ENCODE results near the gene CAMTA1. TPM values are rescaled to one million over a fixed set of nuclear protein-coding genes. Genes with fewer than 3 reads are reported as not detected.

Gene CAMTA1
- total RNA-seq, 1 donor from 2014 or later, result 115 TPM

DNA sequence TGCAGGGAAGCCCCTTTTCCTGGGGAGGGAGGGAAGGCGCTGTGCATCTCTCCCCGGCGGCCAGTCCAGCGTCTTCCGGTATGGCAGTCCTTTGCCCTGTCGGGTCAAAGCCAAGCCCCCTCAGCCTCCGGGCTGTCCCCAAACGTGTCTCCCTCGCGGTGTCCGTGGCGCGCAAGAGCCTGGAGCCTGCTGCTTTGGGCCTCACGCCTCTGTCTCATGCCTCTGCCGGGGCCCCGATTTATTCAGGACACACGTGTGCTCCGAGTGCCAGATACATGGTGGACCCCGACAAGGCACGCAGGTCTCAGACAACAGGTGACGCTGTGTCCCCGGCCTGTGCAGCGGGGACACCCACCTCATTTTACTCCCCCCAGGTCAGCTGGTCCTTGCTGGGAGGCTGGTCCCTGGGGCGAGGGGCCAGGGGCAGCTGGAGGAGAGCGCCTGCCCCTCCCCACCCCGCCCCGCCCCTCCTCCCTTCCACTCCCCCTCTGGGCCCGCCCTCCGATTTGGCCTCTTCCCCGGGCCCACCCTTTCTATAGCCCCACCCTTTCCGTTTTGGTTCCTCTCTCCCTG lies 176.7 kb downstream of the CAMTA1 start:
- no peak for DNase-seq

- no peak for DNase-seq
Measured at GRCh38 chr1:6962478-6962995, 177.3 kb downstream of the CAMTA1 start.

GRCh38 chr1:6962996-6963911 lies 178.0 kb downstream of the CAMTA1 start:
- no peak for DNase-seq

GRCh38 chr1:6963912-6964307 lies 178.7 kb downstream of the CAMTA1 start:
- no peak for DNase-seq

DNA sequence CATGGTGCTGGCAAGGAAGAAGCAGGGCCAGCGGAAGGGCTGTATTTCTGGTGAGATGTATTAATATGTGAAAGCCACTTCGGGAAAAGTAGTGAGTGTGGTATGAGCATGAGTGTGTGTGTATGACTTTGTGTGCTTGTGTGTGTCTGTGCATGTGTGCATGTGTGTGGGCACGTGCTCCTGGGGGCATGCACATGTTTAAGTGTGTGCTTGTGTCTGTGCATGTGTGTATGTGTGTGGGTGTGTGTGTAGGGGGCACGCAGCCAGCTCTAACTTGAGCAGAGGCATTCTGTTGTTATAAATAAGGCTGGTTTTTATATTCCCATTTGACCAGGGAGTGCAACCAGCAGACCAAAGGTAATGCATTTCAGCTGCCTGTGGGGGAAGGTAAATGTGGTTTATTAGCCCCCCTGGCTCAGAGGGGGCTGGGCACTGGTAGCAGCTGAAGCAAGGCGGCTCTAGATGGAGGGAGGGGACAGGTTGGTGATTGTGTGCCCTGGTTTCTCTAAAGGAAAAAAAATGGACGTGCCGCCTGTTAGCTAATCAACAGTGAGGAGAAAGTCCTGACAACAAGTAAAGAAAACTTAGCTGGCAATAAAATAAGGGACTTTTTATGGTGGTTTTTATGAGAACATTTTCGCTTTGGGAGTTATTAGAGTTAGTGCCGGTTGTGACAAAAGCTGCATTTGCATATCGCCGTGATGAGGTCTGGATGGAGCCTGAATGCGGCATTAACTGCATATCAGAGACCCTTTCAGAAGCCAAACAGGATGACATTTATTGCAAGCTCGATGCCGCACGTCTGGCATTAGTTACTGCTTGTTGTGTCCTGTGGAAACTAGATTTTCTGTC lies 180.1 kb downstream of the CAMTA1 start:
- DNase-seq, result no peak

DNA sequence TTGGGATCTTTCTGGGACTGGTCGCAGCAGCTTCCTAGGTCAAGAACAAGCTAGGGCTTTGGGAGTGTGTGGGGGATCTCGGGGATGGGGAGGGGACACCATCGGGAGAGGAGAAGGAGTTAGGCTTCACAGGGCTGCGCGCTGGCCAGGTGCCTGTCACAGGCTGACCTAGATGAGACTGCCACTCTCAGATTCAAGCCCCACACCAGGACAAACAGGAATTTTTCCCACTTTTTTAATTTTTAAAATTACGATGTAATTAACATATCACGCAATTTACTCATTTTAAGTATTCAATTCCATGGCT lies 180.6 kb downstream of the CAMTA1 start:
- no peak for DNase-seq

GRCh38 chr1:6966326-6966725 lies 181.1 kb downstream of the CAMTA1 start:
- DNase-seq, result no peak

GRCh38 chr1:6967431-6968111 lies 182.3 kb downstream of the CAMTA1 start:
- DNase-seq, result no peak

DNA sequence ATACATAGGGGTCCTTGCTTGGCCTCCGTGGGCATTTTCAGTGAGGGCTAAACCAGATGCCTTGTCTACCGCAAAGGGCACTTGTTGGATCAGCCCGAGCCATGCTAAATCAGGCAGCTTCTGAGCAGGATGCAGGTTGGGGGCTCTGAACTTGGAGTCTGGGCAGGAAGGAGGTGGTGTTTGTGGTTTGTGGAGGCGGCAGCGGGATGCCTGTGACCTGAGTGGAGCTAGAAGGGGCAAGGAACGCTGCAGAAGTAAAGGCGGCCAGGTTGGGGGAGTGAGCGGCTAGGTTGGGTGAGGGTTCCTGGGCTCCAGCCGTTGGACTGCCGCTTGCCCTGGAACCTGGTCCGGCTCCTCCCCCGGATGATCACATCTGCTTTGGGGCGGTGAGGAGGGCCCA lies 183.9 kb downstream of the CAMTA1 start:
- DNase-seq, result no peak

DNA sequence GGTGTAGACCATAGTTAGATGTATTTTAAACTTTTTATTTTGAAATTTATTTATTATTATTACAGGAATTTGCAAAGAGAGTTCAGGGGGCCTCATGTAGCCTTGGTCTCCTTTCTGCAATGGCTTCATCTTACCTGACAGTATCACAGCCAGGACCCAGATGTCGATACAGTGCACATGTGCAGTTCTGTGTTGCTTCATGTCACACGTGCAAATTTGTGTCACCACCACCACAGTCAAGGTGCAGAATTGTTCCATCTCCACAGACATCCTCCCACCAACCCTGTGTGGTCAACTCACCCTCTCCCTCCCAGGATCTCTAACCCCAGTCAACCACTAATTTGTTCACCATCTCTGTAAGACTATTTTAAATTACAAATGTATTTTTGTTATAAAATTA lies 184.5 kb downstream of the CAMTA1 start:
- no peak for DNase-seq

- no peak for DNase-seq
Measured at GRCh38 chr1:6970221-6970620, 185.0 kb downstream of the CAMTA1 start.

- no peak for DNase-seq
Measured at GRCh38 chr1:6971048-6971447, 185.8 kb downstream of the CAMTA1 start.

GRCh38 chr1:6971699-6972098 lies 186.4 kb downstream of the CAMTA1 start:
- no peak for DNase-seq

DNA sequence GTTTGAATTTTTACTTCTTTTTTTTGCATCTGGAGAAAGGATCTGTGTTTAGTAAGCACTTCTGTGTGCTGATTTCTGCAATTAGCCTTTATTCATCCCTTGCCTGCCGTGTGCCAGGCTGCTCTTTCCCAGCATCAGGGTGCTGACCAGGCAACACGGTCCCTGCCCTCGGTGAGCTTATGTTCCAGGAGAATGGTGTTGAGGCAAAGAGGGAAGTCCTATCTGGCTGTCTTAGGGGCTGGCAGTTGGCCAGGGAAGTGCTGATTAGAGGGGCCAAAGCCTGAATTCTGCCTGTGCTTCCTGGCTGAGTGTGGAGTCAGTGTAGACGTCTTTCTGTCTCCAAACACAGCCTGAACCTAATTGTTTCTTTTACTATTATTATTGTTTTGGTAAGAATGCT lies 187.1 kb downstream of the CAMTA1 start:
- no peak for DNase-seq

- no peak for DNase-seq
Measured at GRCh38 chr1:6975331-6976043, 190.2 kb downstream of the CAMTA1 start.

- no peak for DNase-seq
Measured at GRCh38 chr1:6976044-6976375, 190.8 kb downstream of the CAMTA1 start.

GRCh38 chr1:6979003-6979613 lies 193.9 kb downstream of the CAMTA1 start:
- DNase-seq, result no peak

DNA sequence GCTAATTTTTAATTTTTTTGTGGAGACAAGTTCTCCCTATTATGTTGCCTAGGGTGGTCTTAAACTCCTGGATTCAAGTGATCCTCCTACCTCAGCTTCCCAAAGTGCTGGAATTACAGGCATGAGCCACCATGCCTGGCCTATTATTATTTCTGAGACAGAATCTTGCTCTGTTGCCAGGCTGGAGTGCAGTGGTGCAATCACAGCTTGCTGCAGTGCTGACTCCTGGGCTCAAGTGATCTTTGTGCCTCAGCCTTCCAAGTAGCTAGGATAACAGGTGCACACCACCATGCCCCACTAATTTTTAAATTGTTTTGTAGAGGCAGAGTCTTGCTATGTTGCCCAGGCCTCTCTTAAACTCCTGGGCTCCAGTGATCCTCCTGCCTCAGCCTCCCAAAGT lies 196.3 kb downstream of the CAMTA1 start:
- DNase-seq, result no peak

- DNase-seq, result no peak
Measured at GRCh38 chr1:6982443-6982842, 197.2 kb downstream of the CAMTA1 start.

DNA sequence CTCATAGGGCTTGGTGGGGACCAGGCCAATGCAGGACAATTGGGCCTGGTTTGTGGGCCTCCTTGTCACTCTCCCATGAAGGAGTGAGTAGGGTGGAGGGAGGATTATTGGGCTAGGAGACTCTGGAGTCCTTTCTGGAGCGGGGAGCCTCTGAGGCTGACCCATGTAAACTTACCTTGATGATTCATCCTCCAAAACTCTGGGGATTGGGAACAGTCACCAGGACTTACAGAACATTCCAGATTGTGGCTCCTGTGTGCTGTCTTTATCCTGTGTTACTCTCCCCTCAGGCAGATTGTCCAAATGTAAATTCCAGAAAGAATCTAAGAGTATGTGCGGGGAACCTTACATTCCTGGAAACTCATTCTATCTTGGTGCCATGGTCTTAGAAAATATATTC lies 197.6 kb downstream of the CAMTA1 start:
- no peak for DNase-seq

- DNase-seq, result no peak
Measured at GRCh38 chr1:6984536-6984935, 199.3 kb downstream of the CAMTA1 start.

All from occipital lobe (tissue), 2 donors.